ENCODE results near the gene ME3. TPM values are rescaled to one million over a fixed set of nuclear protein-coding genes. Genes with fewer than 3 reads are reported as not detected.

Gene ME3
- total RNA-seq, 1 experiment from 2014 or later: 0.30 TPM

DNA sequence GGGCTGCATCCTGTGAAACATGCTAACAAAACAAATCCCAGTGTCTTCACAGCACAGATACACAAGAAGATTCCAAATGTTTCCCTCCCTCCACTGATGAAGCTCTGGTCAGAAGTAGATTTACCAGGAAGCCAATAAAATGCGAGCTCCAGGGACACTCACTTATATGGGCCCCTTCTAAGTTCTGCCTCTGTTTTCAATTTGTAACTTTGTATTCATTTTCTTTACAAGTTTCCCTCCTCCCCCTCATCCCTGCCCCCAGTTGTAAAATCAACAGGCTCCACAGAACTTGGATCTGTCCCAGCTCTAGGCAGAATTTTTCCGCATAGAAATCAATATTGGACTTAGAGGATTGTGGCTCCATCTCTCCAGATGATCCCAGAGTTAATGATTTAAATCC is 48.1 kb upstream of the ME3 start:
- CTCF ChIA-PET: no interaction called here
- Histone ChIP-seq H2AFZ (ENCODE audit: low read depth, low read length, poor library complexity, severe bottlenecking) (no peak overlapping the region), H3K27ac (ENCODE audit: low read depth, low read length) (no peak overlapping the region), H3K9me2 (ENCODE audit: insufficient read depth) (no peaks in the 10 kb centered on the region), H3K9me3 (ENCODE audit: control insufficient read depth in 1 of 2, insufficient read depth in 1 of 2, low read depth in 1 of 2, low read length in 2 of 2) (no peaks in the 10 kb centered on the region), H3K4me1 (ENCODE audit: control insufficient read depth in 1 of 2, insufficient read depth in 2 of 2, low read length in 2 of 2) (peaks cover 3 to 11% of the 10 kb centered on the region in 2 experiments; a peak in 3 of 4 replicates), H3K27me3 (ENCODE audit: insufficient read depth, low read length) (no peaks in the 10 kb centered on the region), H3K4me2 (ENCODE audit: low read length) (no peak overlapping the region), H4K20me1 (ENCODE audit: insufficient read depth) (no peaks in the 10 kb centered on the region), H3K9ac (ENCODE audit: low read length) (no peak overlapping the region), H3K36me3 (ENCODE audit: control insufficient read depth in 1 of 2, insufficient read depth in 2 of 2, low read length in 2 of 2) (no peaks in the 10 kb centered on the region), H3K79me2 (ENCODE audit: insufficient read depth, low read length) (no peaks in the 10 kb centered on the region), H3K4me3 (replicated peaks in 1 of 2; ENCODE audit: low read depth in 1 of 2, low read length in 2 of 2) (no peak overlapping the region)
- ATAC-seq (no peak), DNase-seq (ENCODE audit: low read depth, low spot score) (no peak)
- POLR2A ChIA-PET: no interaction called here
- TF ChIP-seq, protein P1, sequence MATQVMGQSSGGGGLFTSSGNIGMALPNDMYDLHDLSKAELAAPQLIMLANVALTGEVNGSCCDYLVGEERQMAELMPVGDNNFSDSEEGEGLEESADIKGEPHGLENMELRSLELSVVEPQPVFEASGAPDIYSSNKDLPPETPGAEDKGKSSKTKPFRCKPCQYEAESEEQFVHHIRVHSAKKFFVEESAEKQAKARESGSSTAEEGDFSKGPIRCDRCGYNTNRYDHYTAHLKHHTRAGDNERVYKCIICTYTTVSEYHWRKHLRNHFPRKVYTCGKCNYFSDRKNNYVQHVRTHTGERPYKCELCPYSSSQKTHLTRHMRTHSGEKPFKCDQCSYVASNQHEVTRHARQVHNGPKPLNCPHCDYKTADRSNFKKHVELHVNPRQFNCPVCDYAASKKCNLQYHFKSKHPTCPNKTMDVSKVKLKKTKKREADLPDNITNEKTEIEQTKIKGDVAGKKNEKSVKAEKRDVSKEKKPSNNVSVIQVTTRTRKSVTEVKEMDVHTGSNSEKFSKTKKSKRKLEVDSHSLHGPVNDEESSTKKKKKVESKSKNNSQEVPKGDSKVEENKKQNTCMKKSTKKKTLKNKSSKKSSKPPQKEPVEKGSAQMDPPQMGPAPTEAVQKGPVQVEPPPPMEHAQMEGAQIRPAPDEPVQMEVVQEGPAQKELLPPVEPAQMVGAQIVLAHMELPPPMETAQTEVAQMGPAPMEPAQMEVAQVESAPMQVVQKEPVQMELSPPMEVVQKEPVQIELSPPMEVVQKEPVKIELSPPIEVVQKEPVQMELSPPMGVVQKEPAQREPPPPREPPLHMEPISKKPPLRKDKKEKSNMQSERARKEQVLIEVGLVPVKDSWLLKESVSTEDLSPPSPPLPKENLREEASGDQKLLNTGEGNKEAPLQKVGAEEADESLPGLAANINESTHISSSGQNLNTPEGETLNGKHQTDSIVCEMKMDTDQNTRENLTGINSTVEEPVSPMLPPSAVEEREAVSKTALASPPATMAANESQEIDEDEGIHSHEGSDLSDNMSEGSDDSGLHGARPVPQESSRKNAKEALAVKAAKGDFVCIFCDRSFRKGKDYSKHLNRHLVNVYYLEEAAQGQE (IDR thresholded peaks at IDR 0.05; ENCODE audit: low read depth): no peak
- TF ChIP-seq, protein P2, sequence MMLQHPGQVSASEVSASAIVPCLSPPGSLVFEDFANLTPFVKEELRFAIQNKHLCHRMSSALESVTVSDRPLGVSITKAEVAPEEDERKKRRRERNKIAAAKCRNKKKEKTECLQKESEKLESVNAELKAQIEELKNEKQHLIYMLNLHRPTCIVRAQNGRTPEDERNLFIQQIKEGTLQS (IDR thresholded peaks at IDR 0.05): no peak
- TF ChIP-seq CEBPB (IDR thresholded peaks at IDR 0.05; ENCODE audit: low read depth): no peak
- TF ChIP-seq, protein P3, sequence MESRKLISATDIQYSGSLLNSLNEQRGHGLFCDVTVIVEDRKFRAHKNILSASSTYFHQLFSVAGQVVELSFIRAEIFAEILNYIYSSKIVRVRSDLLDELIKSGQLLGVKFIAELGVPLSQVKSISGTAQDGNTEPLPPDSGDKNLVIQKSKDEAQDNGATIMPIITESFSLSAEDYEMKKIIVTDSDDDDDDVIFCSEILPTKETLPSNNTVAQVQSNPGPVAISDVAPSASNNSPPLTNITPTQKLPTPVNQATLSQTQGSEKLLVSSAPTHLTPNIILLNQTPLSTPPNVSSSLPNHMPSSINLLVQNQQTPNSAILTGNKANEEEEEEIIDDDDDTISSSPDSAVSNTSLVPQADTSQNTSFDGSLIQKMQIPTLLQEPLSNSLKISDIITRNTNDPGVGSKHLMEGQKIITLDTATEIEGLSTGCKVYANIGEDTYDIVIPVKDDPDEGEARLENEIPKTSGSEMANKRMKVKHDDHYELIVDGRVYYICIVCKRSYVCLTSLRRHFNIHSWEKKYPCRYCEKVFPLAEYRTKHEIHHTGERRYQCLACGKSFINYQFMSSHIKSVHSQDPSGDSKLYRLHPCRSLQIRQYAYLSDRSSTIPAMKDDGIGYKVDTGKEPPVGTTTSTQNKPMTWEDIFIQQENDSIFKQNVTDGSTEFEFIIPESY (IDR thresholded peaks at IDR 0.05; ENCODE audit: extremely low read depth, insufficient replicate concordance, low read length): no peak
- TF ChIP-seq EZH2phosphoT487 (IDR thresholded peaks at IDR 0.05; ENCODE audit: borderline replicate concordance): no peak
- no peak for TF ChIP-seq CBX3 (IDR thresholded peaks at IDR 0.05; ENCODE audit: low read depth)
- no peak for TF ChIP-seq SIN3A (IDR thresholded peaks at IDR 0.05; ENCODE audit: low read depth)
- TF ChIP-seq ZNF274 (IDR thresholded peaks at IDR 0.05; ENCODE audit: low read depth, low read length): no peak
- no peak for TF ChIP-seq POLR2A (IDR thresholded peaks at IDR 0.05; ENCODE audit: borderline replicate concordance, extremely low read depth, insufficient read depth, insufficient read length)
- no peak for TF ChIP-seq YY1 (IDR thresholded peaks at IDR 0.05; ENCODE audit: extremely low read depth, insufficient replicate concordance, low read depth, low read length)
- TF ChIP-seq FOSL1 (IDR thresholded peaks at IDR 0.05; ENCODE audit: low read depth): no peak
- TF ChIP-seq ELF1 (IDR thresholded peaks at IDR 0.05; ENCODE audit: borderline replicate concordance, low read depth): no peak
- no peak for TF ChIP-seq EZH2 (IDR thresholded peaks at IDR 0.05)
- no peak for TF ChIP-seq EGR1 (IDR thresholded peaks at IDR 0.05; ENCODE audit: low read depth)
- no peak for TF ChIP-seq JUND (IDR thresholded peaks at IDR 0.05)
- no peak for TF ChIP-seq SP1 (IDR thresholded peaks at IDR 0.05; ENCODE audit: low read depth)
- BruUV-seq (replicated peaks): no TSS peak
- intact Hi-C loops (cut with micrococcal nuclease): no loop called here
- RAD21 ChIA-PET (ENCODE audit: low non-redundant PET in 1 of 2, low total read pairs in 2 of 2, uncharacterized antibody in 2 of 2, unreplicated experiment in 2 of 2): interaction anchor here in 1 of 2 experiments (0.6 kb wide), 1 partner anchor 16 kb away, joined by 4 read pairs; no protein-coding TSS in a partner anchor

All from HCT116 (cell line).